ENCODE measurements around the gene CRADD.

The CRADD gene

GRCh38 chr12:93727911-93728310 is 50.7 kb downstream of the CRADD start:
- DNase-seq (no peak), ATAC-seq (no peak)
- H3K9me3 Mint-ChIP-seq, result no peaks in the 10 kb centered on the region
- H3K36me3 Mint-ChIP-seq (ENCODE audit: low read depth), result no peaks in the 10 kb centered on the region
- no peak overlapping the region for H3K4me3 Mint-ChIP-seq
- no peaks in the 10 kb centered on the region for H3K27me3 Mint-ChIP-seq
- H3K4me1 Mint-ChIP-seq, result peaks cover 3% of the 10 kb centered on the region
- no peak overlapping the region for H3K27ac Mint-ChIP-seq

- Mint-ChIP-seq H3K27ac (no peak overlapping the region), H3K4me1 (peaks cover 3% of the 10 kb centered on the region), H3K9me3 (no peaks in the 10 kb centered on the region), H3K4me3 (no peak overlapping the region), H3K36me3 (ENCODE audit: low read depth) (no peaks in the 10 kb centered on the region), H3K27me3 (no peaks in the 10 kb centered on the region)
- DNase-seq (no peak), ATAC-seq (no peak)
Measured at GRCh38 chr12:93729934-93730333, 52.8 kb downstream of the CRADD start.

- H3K9me3 Mint-ChIP-seq, result no peaks in the 10 kb centered on the region
- no peaks in the 10 kb centered on the region for H3K4me1 Mint-ChIP-seq
- no peak overlapping the region for H3K4me3 Mint-ChIP-seq
- no peaks in the 10 kb centered on the region for H3K36me3 Mint-ChIP-seq (ENCODE audit: low read depth)
- DNase-seq, result no peak
- ATAC-seq, result no peak
- H3K27me3 Mint-ChIP-seq, result no peaks in the 10 kb centered on the region
- H3K27ac Mint-ChIP-seq, result no peak overlapping the region
Measured at GRCh38 chr12:93733358-93733757, 56.2 kb downstream of the CRADD start.

GRCh38 chr12:93733928-93734327 is 56.8 kb downstream of the CRADD start:
- Mint-ChIP-seq H3K27ac (no peak overlapping the region), H3K9me3 (no peaks in the 10 kb centered on the region), H3K4me1 (peaks cover 3% of the 10 kb centered on the region), H3K4me3 (no peak overlapping the region), H3K36me3 (ENCODE audit: low read depth) (no peaks in the 10 kb centered on the region), H3K27me3 (no peaks in the 10 kb centered on the region)
- DNase-seq (no peak), ATAC-seq (no peak)

- no peaks in the 10 kb centered on the region for H3K9me3 Mint-ChIP-seq
- H3K27me3 Mint-ChIP-seq, result no peaks in the 10 kb centered on the region
- H3K4me3 Mint-ChIP-seq, result no peak overlapping the region
- ATAC-seq (no peak), DNase-seq (no peak)
- no peak overlapping the region for H3K27ac Mint-ChIP-seq
- H3K36me3 Mint-ChIP-seq (ENCODE audit: low read depth), result no peaks in the 10 kb centered on the region
- H3K4me1 Mint-ChIP-seq, result peaks cover 3% of the 10 kb centered on the region
Measured at GRCh38 chr12:93734784-93735183, 57.6 kb downstream of the CRADD start.

GRCh38 chr12:93736640-93737178 is 59.5 kb downstream of the CRADD start:
- DNase-seq (no peak), ATAC-seq (no peak)
- H3K27me3 Mint-ChIP-seq, result no peaks in the 10 kb centered on the region
- no peak overlapping the region for H3K27ac Mint-ChIP-seq
- no peaks in the 10 kb centered on the region for H3K36me3 Mint-ChIP-seq (ENCODE audit: low read depth)
- no peaks in the 10 kb centered on the region for H3K9me3 Mint-ChIP-seq
- peaks cover 14% of the 10 kb centered on the region for H3K4me1 Mint-ChIP-seq
- H3K4me3 Mint-ChIP-seq, result no peak overlapping the region

- H3K4me3 Mint-ChIP-seq, result no peak overlapping the region
- H3K36me3 Mint-ChIP-seq (ENCODE audit: low read depth), result no peaks in the 10 kb centered on the region
- H3K4me1 Mint-ChIP-seq, result peaks cover 19% of the 10 kb centered on the region
- no peaks in the 10 kb centered on the region for H3K27me3 Mint-ChIP-seq
- H3K9me3 Mint-ChIP-seq, result no peaks in the 10 kb centered on the region
- no peak for ATAC-seq
- no peak overlapping the region for H3K27ac Mint-ChIP-seq
- DNase-seq, result no peak
Measured at GRCh38 chr12:93737457-93738198, 60.5 kb downstream of the CRADD start.

- H3K4me1 Mint-ChIP-seq, result peaks cover 26% of the 10 kb centered on the region
- DNase-seq (no peak), ATAC-seq (no peak)
- no peaks in the 10 kb centered on the region for H3K36me3 Mint-ChIP-seq (ENCODE audit: low read depth)
- H3K4me3 Mint-ChIP-seq, result no peak overlapping the region
- H3K27me3 Mint-ChIP-seq, result no peaks in the 10 kb centered on the region
- H3K9me3 Mint-ChIP-seq, result no peaks in the 10 kb centered on the region
- H3K27ac Mint-ChIP-seq, result no peak overlapping the region
Measured at GRCh38 chr12:93738199-93739058, 61.3 kb downstream of the CRADD start.

GRCh38 chr12:93740751-93741150 is 63.6 kb downstream of the CRADD start:
- no peaks in the 10 kb centered on the region for H3K36me3 Mint-ChIP-seq (ENCODE audit: low read depth)
- no peak overlapping the region for H3K27ac Mint-ChIP-seq

GRCh38 chr12:93741659-93742109 is 64.5 kb downstream of the CRADD start:
- no peaks in the 10 kb centered on the region for H3K36me3 Mint-ChIP-seq (ENCODE audit: low read depth)
- H3K9me3 Mint-ChIP-seq, result no peaks in the 10 kb centered on the region
- H3K27ac Mint-ChIP-seq, result peak overlapping the region; percentile 86
- DNase-seq (no peak), ATAC-seq (peak; percentile 58)
- H3K4me1 Mint-ChIP-seq, result peaks cover 35% of the 10 kb centered on the region
- H3K27me3 Mint-ChIP-seq, result no peaks in the 10 kb centered on the region
- peak overlapping the region; percentile 81 for H3K4me3 Mint-ChIP-seq

More at GRCh38 chr12:93740751-93741150, 63.6 kb downstream of the CRADD start:
- H3K4me3 Mint-ChIP-seq, result peak overlapping the region; percentile 81
- no peak for ATAC-seq
- no peaks in the 10 kb centered on the region for H3K9me3 Mint-ChIP-seq
- DNase-seq, result no peak
- peaks cover 34% of the 10 kb centered on the region for H3K4me1 Mint-ChIP-seq
- no peaks in the 10 kb centered on the region for H3K27me3 Mint-ChIP-seq

GRCh38 chr12:93742110-93742934 is 65.1 kb downstream of the CRADD start:
- H3K36me3 Mint-ChIP-seq (ENCODE audit: low read depth), result no peaks in the 10 kb centered on the region
- H3K27me3 Mint-ChIP-seq, result no peaks in the 10 kb centered on the region
- peak overlapping the region; percentile 81 for H3K4me3 Mint-ChIP-seq
- ATAC-seq (peak; percentile 94), DNase-seq (peak; percentile 70)
- H3K27ac Mint-ChIP-seq, result peak overlapping the region; percentile 86
- no peaks in the 10 kb centered on the region for H3K9me3 Mint-ChIP-seq
- peaks cover 35% of the 10 kb centered on the region for H3K4me1 Mint-ChIP-seq

GRCh38 chr12:93743229-93743998 is 66.2 kb downstream of the CRADD start:
- no peak overlapping the region for H3K27ac Mint-ChIP-seq
- peaks cover 35% of the 10 kb centered on the region for H3K4me1 Mint-ChIP-seq
- H3K4me3 Mint-ChIP-seq, result peak overlapping the region; percentile 81
- H3K9me3 Mint-ChIP-seq, result no peaks in the 10 kb centered on the region
- no peak for DNase-seq
- no peaks in the 10 kb centered on the region for H3K27me3 Mint-ChIP-seq
- no peak for ATAC-seq
- H3K36me3 Mint-ChIP-seq (ENCODE audit: low read depth), result no peaks in the 10 kb centered on the region

GRCh38 chr12:93743999-93744689 is 67.0 kb downstream of the CRADD start:
- DNase-seq (no peak), ATAC-seq (no peak)
- Mint-ChIP-seq H3K9me3 (no peaks in the 10 kb centered on the region), H3K36me3 (ENCODE audit: low read depth) (no peaks in the 10 kb centered on the region), H3K4me1 (peaks cover 32% of the 10 kb centered on the region), H3K27me3 (no peaks in the 10 kb centered on the region), H3K4me3 (no peak overlapping the region), H3K27ac (no peak overlapping the region)

Measured in activated naive CD8-positive, alpha-beta T cell treated with anti-CD3 and anti-CD28 coated beads, Interleukin-2, amount 50 U/mL, for 24 hours (primary cell).